Measurements from ENCODE around the gene GTF3C5.

GTF3C5 gene

GRCh38 chr9:133030317-133031129 lies at the start of gene GTF3C5:
Gene GTF3C5, plus strand, starts transcription at chr9:133030997. Its CDS starts 15 bp downstream, at chr9:133031012.
- H3K4me3 ChIP-seq (ENCODE audit: low read length), result peak within 1 kb of the TSS; percentile 92
- no peaks in the 10 kb centered on the region for H3K9me3 ChIP-seq (ENCODE audit: control insufficient read depth, insufficient read depth, low read length)
- H3F3A ChIP-seq (ENCODE audit: control insufficient read depth, insufficient read depth), result peaks cover 6% of the 10 kb centered on the region; the same call in 1 of the 2 replicates
- H3K27me3 ChIP-seq (ENCODE audit: control insufficient read depth, low read length), result no peaks in the 10 kb centered on the region
- peaks cover 65% of the 10 kb centered on the region for H3K79me2 ChIP-seq (ENCODE audit: control insufficient read depth, low read length)
- no peaks in the 10 kb centered on the region for H3K9me2 ChIP-seq (replicated peaks; ENCODE audit: control insufficient read depth, low read length)
- TF ChIP-seq CTCF (IDR thresholded peaks at IDR 0.05; ENCODE audit: low read depth, low read length, poor library complexity, severe bottlenecking), result no peak
- no peak for TF ChIP-seq EZH2phosphoT487 (IDR thresholded peaks at IDR 0.05; ENCODE audit: borderline replicate concordance, low read length)
- peak within 1 kb of the TSS; percentile 81 for H3K4me2 ChIP-seq (ENCODE audit: low read length)
- peak within 1 kb of the TSS; percentile 64 for H3K27ac ChIP-seq (ENCODE audit: low read depth, low read length)
- H3K36me3 ChIP-seq (ENCODE audit: control insufficient read depth, low read length), result peaks cover 27% of the 10 kb centered on the region
- no peaks in the 10 kb centered on the region for H4K20me1 ChIP-seq (ENCODE audit: control insufficient read depth, insufficient read depth, low read depth, low read length)
- H3K4me1 ChIP-seq (ENCODE audit: control insufficient read depth, low read length), result peaks cover 34% of the 10 kb centered on the region

GRCh38 chr9:132982458-132982857 lies 48.3 kb upstream of the GTF3C5 start:
- no peak overlapping the region for H3K27ac ChIP-seq (ENCODE audit: low read depth, low read length)
- peak overlapping the region; percentile 45 for H3K4me2 ChIP-seq (ENCODE audit: low read length)
- H3K27me3 ChIP-seq (ENCODE audit: control insufficient read depth, low read length), result peaks cover 7% of the 10 kb centered on the region; the same call in 1 of the 2 replicates
- H3K36me3 ChIP-seq (ENCODE audit: control insufficient read depth, low read length), result no peaks in the 10 kb centered on the region
- peaks cover 39% of the 10 kb centered on the region for H3K4me1 ChIP-seq (ENCODE audit: control insufficient read depth, low read length)
- H3F3A ChIP-seq (ENCODE audit: control insufficient read depth, insufficient read depth), result peaks cover 7% of the 10 kb centered on the region
- H3K4me3 ChIP-seq (ENCODE audit: low read length), result no peak overlapping the region
- TF ChIP-seq EZH2phosphoT487 (IDR thresholded peaks at IDR 0.05; ENCODE audit: borderline replicate concordance, low read length) (no peak), CTCF (IDR thresholded peaks at IDR 0.05; ENCODE audit: low read depth, low read length, poor library complexity, severe bottlenecking) (no peak)
- H4K20me1 ChIP-seq (ENCODE audit: control insufficient read depth, insufficient read depth, low read depth, low read length), result no peaks in the 10 kb centered on the region
- no peaks in the 10 kb centered on the region for H3K9me3 ChIP-seq (ENCODE audit: control insufficient read depth, insufficient read depth, low read length)
- H3K9me2 ChIP-seq (replicated peaks; ENCODE audit: control insufficient read depth, low read length), result no peaks in the 10 kb centered on the region
- no peaks in the 10 kb centered on the region for H3K79me2 ChIP-seq (ENCODE audit: control insufficient read depth, low read length)

GRCh38 chr9:132983491-132984201 lies 47.2 kb upstream of the GTF3C5 start:
- H3K4me1 ChIP-seq (ENCODE audit: control insufficient read depth, low read length), result peaks cover 27% of the 10 kb centered on the region
- H3K4me3 ChIP-seq (ENCODE audit: low read length), result no peak overlapping the region
- no peaks in the 10 kb centered on the region for H3K9me3 ChIP-seq (ENCODE audit: control insufficient read depth, insufficient read depth, low read length)
- no peaks in the 10 kb centered on the region for H3K9me2 ChIP-seq (replicated peaks; ENCODE audit: control insufficient read depth, low read length)
- H3F3A ChIP-seq (ENCODE audit: control insufficient read depth, insufficient read depth), result 0 out of 2 replicates have a peak, but pooled peaks cover 4% of the 10 kb centered on the region
- peaks cover 7% of the 10 kb centered on the region; the same call in 1 of the 2 replicates for H3K27me3 ChIP-seq (ENCODE audit: control insufficient read depth, low read length)
- no peaks in the 10 kb centered on the region for H3K79me2 ChIP-seq (ENCODE audit: control insufficient read depth, low read length)
- H3K36me3 ChIP-seq (ENCODE audit: control insufficient read depth, low read length), result no peaks in the 10 kb centered on the region
- no peak overlapping the region for H3K4me2 ChIP-seq (ENCODE audit: low read length)
- H3K27ac ChIP-seq (ENCODE audit: low read depth, low read length), result no peak overlapping the region
- no peaks in the 10 kb centered on the region for H4K20me1 ChIP-seq (ENCODE audit: control insufficient read depth, insufficient read depth, low read depth, low read length)
- TF ChIP-seq EZH2phosphoT487 (IDR thresholded peaks at IDR 0.05; ENCODE audit: borderline replicate concordance, low read length) (no peak), CTCF (IDR thresholded peaks at IDR 0.05; ENCODE audit: low read depth, low read length, poor library complexity, severe bottlenecking) (no peak)

All from DOHH2 (cell line).